Measurements from ENCODE around the gene CDH5.

The CDH5 gene

GRCh38 chr16:66420396-66420795, 53.9 kb downstream of the CDH5 start:
- DNase-seq, result no peak

GRCh38 chr16:66421891-66422290, 55.4 kb downstream of the CDH5 start:
- no peak for DNase-seq

GRCh38 chr16:66422366-66422765, 55.9 kb downstream of the CDH5 start:
- DNase-seq, result no peak

- DNase-seq, result no peak
Measured at GRCh38 chr16:66423177-66423576, 56.7 kb downstream of the CDH5 start.

GRCh38 chr16:66425651-66426050, 59.2 kb downstream of the CDH5 start:
- no peak for DNase-seq

GRCh38 chr16:66426112-66427035, 59.9 kb downstream of the CDH5 start:
- DNase-seq, result no peak

- DNase-seq, result peak; percentile 19
Measured at GRCh38 chr16:66427036-66427860, 60.8 kb downstream of the CDH5 start, which contains the start of gene BEAN1. Gene BEAN1 (plus strand): TSS chr16:66427295. CDS start chr16:66437677, 10,382 bp downstream.

GRCh38 chr16:66427871-66428681, 61.6 kb downstream of the CDH5 start:
- no peak for DNase-seq

GRCh38 chr16:66428682-66429251, 62.3 kb downstream of the CDH5 start:
- no peak for DNase-seq

GRCh38 chr16:66429290-66429962, 62.9 kb downstream of the CDH5 start:
- no peak for DNase-seq

GRCh38 chr16:66430214-66430613, 63.7 kb downstream of the CDH5 start:
- no peak for DNase-seq

- no peak for DNase-seq
Measured at GRCh38 chr16:66431760-66432159, 65.3 kb downstream of the CDH5 start.

- no peak for DNase-seq
Measured at GRCh38 chr16:66432429-66432828, 65.9 kb downstream of the CDH5 start.

GRCh38 chr16:66434619-66435430, 68.3 kb downstream of the CDH5 start:
- DNase-seq, result no peak

- no peak for DNase-seq
Measured at GRCh38 chr16:66435896-66436295, 69.4 kb downstream of the CDH5 start.

- DNase-seq, result no peak
Measured at GRCh38 chr16:66437391-66437945, 71.0 kb downstream of the CDH5 start.

- DNase-seq, result no peak
Measured at GRCh38 chr16:66438536-66438935, 72.0 kb downstream of the CDH5 start.

- DNase-seq, result no peak
Measured at GRCh38 chr16:66439051-66439730, 72.7 kb downstream of the CDH5 start.

- no peak for DNase-seq
Measured at GRCh38 chr16:66440271-66440802, 73.8 kb downstream of the CDH5 start.

GRCh38 chr16:66440970-66441369, 74.5 kb downstream of the CDH5 start:
- no peak for DNase-seq
